A549 (cell line): Measurements from ENCODE around the gene SPDYE6.

Experiments
- JUN ChIP-seq, 2 experiments: fragments of >200 bp; sonication (Bioruptor Twin); formaldehyde crosslinking; IDR thresholded peaks; 2 replicates in 1 of 2; 3 replicates in 1 of 2; pipeline ENCODE4 v1.6.1; 2016 to 2017
- POLR2A ChIP-seq: IDR thresholded peaks from 2 replicates; pipeline ENCODE4 v1.6.1; 2012; ENCODE audit warnings: mild to moderate bottlenecking, low read length
- SMC3 ChIP-seq: fragments of >200 bp; sonication (Bioruptor Twin); formaldehyde crosslinking; IDR thresholded peaks from 3 replicates; pipeline ENCODE4 v1.6.1; 2018; ENCODE audit warnings: inconsistent platforms
- TF ChIP-seq, protein P1 (sequence below): fragments of 200-600 bp; sonication (generic); IDR thresholded peaks from 2 replicates; pipeline ENCODE4 v1.6.1; 2016; ENCODE audit warnings: antibody characterized with exemption, mild to moderate bottlenecking, moderate library complexity
- TF ChIP-seq, protein P2 (sequence below): fragments of >200 bp; sonication (Bioruptor Twin); formaldehyde crosslinking; IDR thresholded peaks from 3 replicates; pipeline ENCODE4 v1.5.1; 2016
- TF ChIP-seq, protein P3 (sequence below): fragments of 450-650 bp; IDR thresholded peaks from 2 replicates; pipeline ENCODE4 v1.6.1; 2014; ENCODE audit warnings: antibody characterized with exemption

GRCh38 chr7:102319671-102320070 lies 36.6 kb downstream of the SPDYE6 start:
- TF ChIP-seq, protein P1, sequence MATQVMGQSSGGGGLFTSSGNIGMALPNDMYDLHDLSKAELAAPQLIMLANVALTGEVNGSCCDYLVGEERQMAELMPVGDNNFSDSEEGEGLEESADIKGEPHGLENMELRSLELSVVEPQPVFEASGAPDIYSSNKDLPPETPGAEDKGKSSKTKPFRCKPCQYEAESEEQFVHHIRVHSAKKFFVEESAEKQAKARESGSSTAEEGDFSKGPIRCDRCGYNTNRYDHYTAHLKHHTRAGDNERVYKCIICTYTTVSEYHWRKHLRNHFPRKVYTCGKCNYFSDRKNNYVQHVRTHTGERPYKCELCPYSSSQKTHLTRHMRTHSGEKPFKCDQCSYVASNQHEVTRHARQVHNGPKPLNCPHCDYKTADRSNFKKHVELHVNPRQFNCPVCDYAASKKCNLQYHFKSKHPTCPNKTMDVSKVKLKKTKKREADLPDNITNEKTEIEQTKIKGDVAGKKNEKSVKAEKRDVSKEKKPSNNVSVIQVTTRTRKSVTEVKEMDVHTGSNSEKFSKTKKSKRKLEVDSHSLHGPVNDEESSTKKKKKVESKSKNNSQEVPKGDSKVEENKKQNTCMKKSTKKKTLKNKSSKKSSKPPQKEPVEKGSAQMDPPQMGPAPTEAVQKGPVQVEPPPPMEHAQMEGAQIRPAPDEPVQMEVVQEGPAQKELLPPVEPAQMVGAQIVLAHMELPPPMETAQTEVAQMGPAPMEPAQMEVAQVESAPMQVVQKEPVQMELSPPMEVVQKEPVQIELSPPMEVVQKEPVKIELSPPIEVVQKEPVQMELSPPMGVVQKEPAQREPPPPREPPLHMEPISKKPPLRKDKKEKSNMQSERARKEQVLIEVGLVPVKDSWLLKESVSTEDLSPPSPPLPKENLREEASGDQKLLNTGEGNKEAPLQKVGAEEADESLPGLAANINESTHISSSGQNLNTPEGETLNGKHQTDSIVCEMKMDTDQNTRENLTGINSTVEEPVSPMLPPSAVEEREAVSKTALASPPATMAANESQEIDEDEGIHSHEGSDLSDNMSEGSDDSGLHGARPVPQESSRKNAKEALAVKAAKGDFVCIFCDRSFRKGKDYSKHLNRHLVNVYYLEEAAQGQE, result no peak
- TF ChIP-seq POLR2A (no peak), JUN (IDR thresholded peaks at IDR 0.05) (no peak), SMC3 (no peak)
- TF ChIP-seq, protein P2, sequence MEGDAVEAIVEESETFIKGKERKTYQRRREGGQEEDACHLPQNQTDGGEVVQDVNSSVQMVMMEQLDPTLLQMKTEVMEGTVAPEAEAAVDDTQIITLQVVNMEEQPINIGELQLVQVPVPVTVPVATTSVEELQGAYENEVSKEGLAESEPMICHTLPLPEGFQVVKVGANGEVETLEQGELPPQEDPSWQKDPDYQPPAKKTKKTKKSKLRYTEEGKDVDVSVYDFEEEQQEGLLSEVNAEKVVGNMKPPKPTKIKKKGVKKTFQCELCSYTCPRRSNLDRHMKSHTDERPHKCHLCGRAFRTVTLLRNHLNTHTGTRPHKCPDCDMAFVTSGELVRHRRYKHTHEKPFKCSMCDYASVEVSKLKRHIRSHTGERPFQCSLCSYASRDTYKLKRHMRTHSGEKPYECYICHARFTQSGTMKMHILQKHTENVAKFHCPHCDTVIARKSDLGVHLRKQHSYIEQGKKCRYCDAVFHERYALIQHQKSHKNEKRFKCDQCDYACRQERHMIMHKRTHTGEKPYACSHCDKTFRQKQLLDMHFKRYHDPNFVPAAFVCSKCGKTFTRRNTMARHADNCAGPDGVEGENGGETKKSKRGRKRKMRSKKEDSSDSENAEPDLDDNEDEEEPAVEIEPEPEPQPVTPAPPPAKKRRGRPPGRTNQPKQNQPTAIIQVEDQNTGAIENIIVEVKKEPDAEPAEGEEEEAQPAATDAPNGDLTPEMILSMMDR, result no peak
- TF ChIP-seq, protein P3, sequence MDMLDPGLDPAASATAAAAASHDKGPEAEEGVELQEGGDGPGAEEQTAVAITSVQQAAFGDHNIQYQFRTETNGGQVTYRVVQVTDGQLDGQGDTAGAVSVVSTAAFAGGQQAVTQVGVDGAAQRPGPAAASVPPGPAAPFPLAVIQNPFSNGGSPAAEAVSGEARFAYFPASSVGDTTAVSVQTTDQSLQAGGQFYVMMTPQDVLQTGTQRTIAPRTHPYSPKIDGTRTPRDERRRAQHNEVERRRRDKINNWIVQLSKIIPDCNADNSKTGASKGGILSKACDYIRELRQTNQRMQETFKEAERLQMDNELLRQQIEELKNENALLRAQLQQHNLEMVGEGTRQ, result no peak
